ENCODE results near the gene ABCG1.

DNA sequence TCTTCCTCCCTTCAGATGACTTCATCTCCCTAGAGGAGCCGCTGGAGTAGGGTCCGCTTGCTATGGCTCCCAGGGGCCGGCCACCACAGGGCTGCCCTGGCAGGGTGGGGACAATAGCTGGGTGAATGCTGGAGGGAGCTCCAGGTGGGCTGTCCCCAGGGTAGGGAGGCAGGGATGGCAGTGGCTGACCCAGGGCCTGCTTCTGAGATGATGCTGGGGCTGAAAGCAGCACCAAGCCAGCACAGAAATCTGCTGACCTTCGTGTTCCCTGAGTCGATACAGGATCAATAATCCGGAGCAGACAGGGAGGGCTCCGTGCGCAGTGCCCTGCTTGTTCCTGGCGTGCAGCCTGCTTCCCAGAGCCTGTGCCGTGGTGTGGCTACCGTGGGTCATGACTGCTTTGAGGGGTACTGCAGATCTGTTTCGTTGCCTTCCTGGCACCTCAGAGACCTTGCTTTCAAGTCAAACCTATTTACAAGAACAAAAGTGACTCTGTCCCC lies 62.3 kb downstream of the ABCG1 start:
- TF ChIP-seq, protein P1, sequence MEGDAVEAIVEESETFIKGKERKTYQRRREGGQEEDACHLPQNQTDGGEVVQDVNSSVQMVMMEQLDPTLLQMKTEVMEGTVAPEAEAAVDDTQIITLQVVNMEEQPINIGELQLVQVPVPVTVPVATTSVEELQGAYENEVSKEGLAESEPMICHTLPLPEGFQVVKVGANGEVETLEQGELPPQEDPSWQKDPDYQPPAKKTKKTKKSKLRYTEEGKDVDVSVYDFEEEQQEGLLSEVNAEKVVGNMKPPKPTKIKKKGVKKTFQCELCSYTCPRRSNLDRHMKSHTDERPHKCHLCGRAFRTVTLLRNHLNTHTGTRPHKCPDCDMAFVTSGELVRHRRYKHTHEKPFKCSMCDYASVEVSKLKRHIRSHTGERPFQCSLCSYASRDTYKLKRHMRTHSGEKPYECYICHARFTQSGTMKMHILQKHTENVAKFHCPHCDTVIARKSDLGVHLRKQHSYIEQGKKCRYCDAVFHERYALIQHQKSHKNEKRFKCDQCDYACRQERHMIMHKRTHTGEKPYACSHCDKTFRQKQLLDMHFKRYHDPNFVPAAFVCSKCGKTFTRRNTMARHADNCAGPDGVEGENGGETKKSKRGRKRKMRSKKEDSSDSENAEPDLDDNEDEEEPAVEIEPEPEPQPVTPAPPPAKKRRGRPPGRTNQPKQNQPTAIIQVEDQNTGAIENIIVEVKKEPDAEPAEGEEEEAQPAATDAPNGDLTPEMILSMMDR (IDR thresholded peaks at IDR 0.05; ENCODE audit: low read length) = no peak
- no peak for TF ChIP-seq EZH2phosphoT487 (IDR thresholded peaks at IDR 0.05; ENCODE audit: low read length)
